ENCODE measurements around the gene ELOVL4.

Gene ELOVL4

DNA sequence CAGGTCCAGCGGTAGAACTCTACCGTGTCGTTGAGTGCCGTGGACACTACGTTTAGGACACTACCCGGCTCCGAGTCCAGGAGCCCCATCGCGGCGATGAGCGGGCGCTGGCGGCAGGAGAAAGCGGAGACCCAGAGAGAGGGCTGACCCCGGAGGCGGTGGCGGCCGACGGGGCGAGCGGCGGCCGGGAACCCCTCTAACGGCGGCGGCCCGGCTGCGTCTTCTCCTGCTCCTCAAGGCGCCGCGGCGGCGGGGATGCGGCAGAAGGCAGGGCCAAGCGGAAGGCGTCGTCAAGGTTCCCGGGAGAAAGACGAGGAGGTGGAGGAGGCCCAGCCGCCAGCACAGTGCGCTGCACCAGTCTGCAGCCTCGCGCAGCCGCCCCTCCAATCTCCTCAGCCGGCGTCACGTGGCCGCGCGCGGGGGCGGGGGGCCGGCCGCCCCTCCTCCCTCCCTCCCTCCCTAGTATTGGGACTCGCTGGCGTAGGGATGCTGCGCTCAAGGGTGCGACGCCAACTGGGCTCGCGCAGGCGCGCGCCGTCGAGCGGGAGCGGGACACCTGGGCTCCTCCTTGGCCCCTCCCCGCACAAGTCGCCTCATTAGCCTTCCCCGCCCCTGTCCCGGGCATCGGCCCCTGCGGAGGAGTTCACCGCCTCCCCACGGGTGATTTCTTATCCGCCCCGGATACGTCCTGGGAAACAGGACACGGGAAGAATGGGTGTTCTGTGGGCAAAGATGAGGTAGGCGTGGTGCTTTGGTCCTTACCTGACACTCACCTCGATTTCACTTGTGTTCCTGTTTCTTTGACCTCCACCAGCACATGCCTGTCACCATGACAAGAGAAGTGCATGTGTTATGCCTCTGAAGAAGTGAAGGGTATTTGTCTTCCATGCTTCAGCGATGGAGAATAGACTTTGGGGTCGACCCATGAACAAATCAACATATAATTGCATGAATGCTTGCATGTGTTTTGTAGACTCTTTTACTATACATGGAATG is at the start of gene ELOVL4:
Gene ELOVL4 (minus strand): TSS at position 363 of the 996 bp plus-strand sequence. CDS start 274 bp downstream, at position 89.
- peak; percentile 40 for DNase-seq (ENCODE audit: low read depth)

DNA sequence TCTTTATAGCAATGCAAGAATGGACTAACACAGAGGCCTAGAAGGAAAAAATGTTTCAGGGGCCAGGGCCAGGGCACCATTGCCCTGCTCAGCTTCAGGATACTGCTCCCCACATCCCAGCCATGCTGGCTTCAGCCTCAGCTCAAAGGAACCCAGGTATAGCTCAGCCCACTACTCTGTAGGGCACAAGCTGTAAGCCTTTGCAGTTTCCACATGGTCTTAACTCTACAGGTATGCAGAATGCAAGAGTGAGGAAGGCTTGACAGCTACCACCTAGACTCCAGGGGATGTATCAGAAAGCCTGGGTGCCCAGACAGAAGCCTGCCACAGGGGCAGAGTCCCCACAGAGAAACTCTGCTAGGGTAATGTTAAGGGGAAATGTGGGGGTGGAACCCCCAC is 46.6 kb upstream of the ELOVL4 start:
- DNase-seq (ENCODE audit: low read depth), result no peak

DNA sequence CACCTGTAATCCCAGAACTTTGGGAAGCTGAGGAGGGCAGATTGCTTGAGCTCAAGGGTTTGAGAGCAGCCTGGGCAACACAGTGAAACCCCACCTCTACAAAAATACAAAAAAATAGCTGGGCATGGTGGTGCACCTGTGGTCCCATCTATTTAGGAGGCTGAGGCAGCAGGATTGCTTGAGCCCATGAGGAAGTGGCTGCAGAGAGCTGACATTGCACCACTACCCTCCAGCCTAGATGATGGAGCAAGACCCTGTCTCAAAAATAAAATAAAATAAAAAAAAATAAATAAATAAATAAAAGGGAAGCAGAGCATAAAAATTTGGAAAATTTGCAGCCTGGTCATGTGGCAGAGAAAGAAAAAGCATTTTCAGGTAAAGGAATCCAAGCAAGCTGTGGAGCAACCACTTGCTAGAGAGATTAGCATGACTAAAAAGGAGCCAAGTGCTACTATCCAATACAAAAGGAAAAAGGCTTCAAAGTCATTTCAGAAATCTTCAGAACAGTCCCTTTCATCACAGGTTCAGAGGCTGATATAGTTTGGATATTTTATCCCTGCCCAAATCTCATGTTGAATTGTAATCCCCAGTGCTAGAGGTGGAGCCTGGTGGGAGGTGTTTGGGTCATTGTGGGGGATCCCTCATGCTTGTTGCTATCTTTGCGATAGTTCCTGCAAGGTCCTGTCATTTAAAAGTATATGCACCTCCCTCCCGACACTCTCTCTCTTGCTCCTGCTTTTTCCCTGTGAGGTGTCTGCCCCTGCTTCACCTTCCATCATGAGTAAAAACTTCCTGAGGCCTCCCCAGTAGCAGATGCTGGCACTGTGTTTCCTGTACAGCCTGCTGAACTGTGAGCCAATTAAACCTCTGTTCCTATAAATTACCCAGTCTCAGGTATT is 45.9 kb upstream of the ELOVL4 start:
- DNase-seq (ENCODE audit: low read depth), result no peak

DNA sequence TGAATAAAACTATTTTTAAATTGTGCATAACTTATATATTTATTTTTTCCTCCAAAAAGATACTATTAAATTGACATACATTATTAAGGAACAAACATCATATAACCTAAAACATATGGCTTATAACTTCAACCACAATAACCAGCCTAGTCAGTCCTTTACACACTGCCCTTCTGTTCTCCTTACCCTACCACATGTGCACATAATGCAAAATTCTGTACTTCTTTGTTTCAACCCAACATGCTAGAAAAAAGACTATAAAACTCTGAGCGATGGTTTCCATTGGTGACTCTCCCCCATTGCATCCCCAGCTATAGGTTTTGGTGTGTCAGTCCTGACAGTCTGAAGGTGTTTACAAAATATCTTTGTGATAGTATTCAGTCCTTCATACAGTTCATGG is 42.3 kb upstream of the ELOVL4 start:
- no peak for DNase-seq (ENCODE audit: low read depth)

DNA sequence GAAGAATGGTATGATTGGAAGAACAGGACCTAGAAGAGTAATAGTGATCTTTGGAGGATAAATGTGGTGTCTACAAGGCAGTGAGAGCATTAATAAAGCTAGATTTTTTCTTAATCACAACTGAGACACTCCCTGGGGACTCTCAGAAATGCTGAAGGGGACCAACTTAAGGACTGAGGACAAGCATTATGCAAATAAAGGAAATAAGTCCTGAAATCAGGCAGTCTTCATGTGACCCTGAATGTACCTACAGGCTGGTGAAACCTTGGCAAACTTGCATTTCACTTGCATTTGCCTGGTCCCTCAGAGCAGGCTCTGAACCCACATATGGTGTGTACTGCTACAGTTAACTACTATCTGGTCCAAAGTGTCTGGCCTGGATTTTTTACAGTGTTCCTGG is 37.8 kb upstream of the ELOVL4 start:
- no peak for DNase-seq (ENCODE audit: low read depth)

DNA sequence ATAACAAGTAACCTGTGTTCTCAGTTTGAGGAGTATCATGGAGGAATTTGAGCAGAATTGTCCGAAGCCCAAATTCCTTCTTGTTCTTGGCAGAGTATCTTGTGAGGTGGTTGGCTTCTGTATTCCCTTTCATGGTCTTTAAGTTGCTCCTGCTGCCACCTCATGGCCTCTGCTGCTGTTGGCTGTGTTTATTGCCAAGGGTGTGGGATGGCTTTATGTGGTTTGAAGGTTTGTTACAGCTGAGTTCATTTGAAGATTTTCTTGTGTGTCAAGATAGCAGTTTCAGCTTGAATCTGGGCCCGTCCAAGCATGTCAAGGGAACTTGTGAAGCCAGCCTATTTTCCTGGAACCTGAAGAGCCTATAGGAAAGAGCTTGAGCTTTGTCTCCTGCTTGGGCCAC is 36.9 kb upstream of the ELOVL4 start:
- no peak for DNase-seq (ENCODE audit: low read depth)

DNA sequence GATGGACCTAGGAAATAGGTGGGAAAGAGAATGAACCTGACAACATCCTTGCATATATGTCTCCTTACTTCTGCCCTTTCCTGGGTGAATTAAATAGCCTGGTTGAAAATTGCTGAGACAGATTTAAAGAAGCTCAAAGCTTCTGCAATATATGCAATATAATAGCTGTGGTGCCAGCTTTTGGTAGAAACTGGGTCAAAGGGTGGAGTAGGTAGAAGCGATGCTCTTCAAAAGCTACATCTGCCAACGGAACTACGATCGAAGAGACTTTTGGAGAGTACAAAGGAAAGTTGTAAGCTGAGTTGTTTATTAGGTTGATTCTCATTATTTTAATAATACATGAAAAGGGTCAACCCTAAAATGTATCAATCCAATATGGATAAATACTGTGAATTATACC is 34.3 kb upstream of the ELOVL4 start:
- no peak for DNase-seq (ENCODE audit: low read depth)

DNA sequence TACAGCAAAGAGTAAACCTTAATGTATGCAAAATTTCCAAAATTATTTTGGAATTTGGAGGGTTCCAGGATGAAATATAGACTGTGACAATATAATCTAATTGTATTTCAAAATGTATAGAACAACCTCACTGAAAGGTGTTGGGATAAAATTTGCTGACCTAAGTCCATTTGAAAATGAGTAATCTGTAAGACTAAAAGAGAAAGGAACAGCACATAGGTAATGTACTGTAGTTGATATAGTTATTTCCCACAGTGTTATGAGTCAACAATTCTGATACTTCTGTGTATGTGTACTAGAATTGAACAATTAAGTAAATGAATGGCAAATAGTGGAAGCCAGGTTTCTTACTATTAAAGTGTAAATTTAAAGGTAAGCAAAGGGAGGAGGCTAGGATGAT is 23.8 kb upstream of the ELOVL4 start:
- no peak for DNase-seq (ENCODE audit: low read depth)

DNA sequence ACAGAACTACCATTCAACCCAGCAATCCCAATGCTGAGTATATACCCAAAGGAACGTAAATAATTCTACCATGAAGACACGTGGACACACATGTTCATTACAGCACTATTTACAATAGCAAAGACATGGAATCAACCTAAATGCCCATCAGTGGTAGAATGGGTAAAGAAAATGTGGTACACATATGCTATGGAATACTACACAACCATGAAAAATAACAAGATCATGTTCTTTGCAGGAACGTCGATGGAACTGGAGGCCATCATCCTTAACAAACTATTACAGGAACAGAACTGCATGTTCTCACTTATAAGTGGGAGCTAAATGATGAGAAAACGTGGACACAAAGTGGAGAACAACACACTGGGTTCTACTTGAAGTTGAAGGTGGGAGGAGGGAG is 22.4 kb upstream of the ELOVL4 start:
- DNase-seq (ENCODE audit: low read depth), result no peak

DNA sequence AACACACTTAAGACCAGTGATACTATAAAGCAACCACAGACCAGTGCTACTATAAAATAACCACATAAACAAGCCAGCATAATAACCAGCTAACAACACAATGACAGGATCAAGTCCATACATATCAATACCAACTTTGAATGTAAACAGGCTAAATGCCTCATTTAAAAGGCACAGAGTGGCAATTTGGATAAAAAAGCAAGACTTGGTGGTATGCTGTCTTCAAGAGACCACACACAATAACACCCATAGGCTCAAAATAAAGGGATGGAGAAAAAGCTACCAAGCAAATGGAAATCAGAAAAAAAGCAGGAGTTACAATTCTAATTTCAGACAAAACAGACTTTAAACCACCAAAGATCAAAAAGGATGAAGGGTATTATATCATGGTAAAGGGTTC is 19.8 kb upstream of the ELOVL4 start:
- DNase-seq (ENCODE audit: low read depth), result no peak

DNA sequence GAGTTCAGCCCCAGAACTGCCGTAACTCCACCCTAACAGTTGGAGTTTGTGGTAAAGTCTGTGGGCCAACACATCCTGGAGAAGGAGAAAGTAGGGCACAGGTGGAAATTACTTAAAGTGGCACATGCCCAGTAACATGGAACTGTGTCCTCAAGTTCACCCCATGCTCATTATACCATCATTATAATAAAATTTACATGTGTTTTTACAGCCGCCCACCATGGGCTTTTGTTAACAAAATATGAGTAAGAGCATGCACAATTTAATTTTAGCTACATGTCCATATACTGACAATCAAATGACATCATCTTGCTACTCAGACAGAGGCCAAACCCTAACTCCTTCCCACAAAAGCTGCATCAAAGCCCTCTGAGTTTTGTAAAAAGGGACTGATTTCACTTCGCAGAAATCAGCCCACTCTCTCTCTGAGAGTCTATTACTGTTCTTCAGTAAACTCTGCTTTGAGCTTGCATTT is 17.3 kb upstream of the ELOVL4 start:
- DNase-seq (ENCODE audit: low read depth), result no peak

DNA sequence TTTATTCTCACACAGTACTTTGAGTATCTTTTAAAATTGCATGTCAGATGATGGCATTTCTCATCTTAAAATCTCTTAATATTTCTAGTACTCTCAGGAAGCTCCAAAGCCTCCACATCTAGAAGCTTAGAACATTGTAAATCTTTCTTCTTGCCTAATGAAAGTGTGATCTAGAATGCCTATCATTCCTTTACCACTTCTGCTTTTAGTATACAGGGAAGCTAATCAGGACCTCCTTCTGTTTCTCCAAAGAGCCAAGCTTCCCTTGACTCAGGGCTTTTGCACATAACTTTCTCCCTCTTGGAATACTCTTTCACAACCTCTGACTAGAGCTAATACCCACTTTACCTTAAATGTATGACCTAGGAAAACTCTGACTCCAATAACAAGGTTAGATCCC is 7.5 kb upstream of the ELOVL4 start:
- no peak for DNase-seq (ENCODE audit: low read depth)

DNA sequence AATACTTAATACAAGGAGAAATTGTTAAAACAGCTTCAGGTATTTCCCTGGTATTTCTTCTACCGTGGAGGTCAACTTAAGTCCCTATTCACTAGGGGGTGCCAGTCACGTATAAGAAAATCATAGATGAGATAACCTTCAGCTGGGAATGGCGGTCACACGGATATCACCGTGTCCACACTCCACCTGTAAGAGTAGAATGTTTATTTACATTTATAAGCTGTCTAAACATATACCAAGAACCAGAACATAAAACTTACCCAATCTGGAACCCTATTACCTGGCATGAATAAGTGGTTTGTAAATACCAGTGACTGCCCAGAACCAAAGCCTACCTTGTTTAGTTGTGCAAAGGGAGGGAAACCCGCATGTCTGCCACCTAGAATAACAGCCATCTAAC is 1.9 kb upstream of the ELOVL4 start:
- no peak for DNase-seq (ENCODE audit: low read depth)

DNA sequence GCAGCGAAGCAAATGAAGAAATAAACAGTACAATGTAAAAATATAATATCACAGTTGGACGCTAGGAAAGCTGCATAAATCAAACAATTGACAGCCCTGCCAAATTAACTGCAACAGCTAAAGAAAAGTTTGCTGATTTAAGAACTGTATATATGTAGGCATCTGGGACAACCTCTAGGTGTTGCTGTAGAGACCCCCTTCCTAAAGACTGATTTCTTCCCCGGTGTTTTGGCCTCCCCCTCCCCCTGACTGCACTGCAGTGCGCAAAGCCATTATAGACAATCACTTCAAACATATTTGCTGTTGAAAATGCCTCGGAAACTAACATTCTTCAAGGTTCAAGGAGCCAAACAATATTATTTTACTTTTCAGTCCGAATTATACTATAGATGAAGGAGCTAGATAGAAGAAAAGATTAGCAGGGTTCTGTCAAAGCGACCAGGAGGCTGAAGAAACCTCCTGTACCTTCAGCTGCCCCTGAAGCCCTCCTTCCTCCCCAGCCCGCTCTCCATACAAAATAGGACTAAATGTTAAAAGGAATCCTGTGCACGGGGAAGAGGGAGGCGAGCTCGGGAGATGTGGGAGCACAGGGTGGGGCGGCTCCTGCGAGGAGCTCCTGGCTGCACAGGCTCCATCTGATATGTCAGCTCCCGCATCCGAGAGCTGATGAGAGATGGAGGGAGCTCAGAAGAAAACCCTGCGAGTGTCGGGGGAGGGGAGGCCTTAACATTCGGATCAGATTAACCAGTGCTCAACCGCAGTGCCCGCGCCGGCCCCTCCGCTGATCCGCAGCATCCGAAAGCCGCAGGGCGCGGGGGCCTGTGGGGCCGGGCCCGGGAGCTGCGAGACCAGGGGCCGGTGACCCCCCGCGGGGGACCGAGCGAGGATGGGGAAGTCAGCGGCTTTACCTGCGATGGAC is 822 bp downstream of the ELOVL4 start:
- DNase-seq (ENCODE audit: low read depth), result no peak

DNA sequence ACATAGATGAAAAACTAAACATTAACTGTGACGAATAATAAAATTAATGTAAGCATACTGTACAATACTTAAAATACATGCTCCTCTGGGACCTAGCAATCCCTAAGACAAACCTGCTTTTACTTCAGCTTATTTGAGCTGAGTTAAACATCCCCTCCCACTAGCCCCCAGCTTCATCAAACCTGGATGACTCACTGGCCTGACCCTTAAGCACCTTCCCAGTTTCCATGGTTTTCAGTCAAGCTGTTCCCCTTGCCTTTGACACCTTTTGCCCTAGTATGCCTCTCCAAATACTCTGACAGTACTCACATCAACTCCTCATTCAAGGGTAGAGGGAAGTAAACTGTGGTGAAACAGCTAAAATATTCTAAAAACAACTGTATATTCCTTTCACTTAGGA is 4.2 kb downstream of the ELOVL4 start:
- DNase-seq (ENCODE audit: low read depth), result no peak

DNA sequence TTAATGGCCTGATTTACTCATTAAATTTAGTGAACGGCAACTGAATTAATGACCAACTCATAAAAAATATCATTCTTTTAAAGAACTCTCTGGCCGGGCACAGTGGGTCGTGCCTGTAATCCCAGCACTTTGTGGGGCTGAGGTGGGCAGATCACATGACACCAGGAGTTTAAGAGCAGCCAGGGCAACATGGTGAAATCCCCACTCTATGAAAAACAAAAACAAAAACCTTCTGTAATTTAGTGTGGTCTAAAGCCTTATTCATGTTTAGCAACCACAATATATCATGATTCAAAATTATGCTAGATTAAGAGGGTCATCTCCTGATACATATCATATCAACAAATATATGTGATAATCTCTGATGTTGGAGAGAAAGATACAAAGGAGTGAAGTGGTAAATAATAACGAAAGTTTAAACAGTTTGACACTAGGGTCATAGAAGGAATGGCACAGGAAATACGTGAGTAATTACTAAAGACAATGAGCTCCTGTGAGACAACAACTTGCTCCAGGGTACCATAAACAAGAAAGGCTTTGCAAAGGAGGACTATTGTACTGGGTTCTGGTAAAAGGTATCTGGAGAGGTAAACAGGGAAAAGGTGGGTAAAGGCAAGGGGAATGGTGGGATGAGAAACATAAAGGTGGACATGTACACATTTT is 5.7 kb downstream of the ELOVL4 start:
- DNase-seq (ENCODE audit: low read depth), result no peak

DNA sequence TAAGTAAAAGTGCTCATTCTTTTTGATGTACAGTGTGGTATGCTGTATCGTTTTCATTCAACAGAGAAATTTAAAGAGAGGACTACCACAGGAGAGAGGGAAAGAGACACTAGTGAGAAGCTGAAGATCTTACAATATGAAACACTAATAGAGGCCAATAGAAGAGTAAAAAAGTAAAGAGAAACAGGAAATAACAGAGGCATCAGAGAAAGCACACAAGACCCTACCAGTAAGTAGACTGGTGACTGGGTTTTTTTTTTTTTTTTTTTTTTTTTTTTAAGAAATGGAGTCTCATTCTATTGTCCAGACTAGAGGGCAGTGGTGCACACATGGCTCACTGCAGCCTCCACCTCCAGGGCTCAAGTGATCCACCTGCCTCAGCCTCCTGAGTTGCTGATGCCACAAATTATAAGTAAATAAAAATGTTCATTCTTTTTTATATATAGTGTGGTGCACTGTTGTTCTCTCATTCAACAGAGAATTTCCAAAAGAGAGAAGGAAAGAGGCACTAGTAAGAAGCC is 18.8 kb downstream of the ELOVL4 start:
- no peak for DNase-seq (ENCODE audit: low read depth)

DNA sequence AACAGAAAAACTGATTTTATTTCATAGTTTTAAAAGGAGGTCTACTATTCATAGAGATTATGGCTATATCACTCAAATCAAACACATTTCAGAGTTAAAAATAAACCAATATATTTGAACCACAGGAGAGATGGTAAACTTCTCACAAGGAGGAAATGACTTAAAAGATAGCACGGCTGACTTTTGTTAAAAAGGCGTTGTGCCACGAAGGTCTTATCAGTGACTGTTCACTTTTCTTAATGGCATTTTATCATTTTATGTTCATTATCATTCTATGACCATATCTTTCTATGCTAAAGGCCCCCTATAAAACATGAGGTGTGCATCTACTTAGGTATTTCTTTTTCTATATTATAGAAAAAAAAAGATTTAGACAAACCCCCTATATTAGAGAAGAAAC is 19.6 kb downstream of the ELOVL4 start:
- no peak for DNase-seq (ENCODE audit: low read depth)

DNA sequence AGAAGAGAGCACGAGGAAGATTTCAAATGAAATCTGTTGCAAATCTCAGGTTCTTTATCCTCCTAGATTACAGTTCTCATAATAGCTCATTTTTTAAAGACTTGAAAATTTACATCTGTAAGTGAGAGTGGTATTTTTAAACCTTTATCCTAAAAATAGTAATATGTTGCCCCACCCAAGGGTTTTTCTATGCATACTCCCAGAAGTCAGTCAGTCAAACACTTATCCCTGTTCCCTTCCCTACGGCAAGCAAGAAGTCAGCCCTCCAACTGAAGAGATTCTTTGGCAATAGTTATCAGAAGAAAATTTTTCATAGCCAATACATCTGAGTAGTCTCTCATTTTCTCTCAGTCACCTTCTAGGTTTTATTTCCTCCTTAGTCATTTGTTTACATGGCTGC is 24.1 kb downstream of the ELOVL4 start:
- no peak for DNase-seq (ENCODE audit: low read depth)

DNA sequence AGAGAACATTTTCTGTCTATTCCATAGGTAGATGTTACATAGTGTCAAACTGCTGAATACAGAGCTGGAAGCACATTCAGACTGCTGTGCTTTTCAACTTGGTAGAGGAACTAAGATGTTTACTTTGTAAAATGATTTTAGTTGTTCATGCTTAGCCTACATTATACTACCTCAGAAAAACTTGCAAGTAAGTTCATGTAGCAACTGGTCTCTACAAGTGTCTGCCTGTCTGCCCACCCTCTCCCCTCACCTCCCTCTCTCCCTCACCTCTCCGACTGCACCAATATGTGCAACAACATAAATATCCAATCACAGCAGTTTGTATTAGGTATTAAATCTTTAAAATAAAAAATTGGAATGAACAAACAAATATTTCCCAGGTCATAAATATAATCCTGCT is 25.3 kb downstream of the ELOVL4 start:
- no peak for DNase-seq (ENCODE audit: low read depth)

DNA sequence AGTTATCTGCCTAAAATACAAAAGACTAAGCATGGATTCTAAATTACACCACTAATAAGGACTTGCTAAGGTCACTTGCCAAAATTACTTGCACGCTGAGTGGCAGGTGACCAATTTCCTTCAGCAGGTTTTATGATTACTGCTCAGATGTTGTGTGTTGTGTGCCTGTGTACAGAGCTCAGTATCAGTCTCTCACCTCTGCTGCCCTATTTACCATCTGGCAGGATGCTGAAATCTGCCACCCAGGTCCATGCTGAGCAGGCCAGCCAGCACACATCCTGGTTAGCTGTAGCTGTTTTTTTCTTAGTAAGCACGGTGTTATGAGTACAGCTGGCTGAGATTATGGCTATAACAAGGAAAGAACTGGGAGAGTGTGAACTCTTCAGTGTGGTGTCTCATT is 34.0 kb downstream of the ELOVL4 start:
- no peak for DNase-seq (ENCODE audit: low read depth)
